Brain microvascular endothelial cell (primary cell): ENCODE measurements around the gene DHRS7C.

Experiments used
- DNase-seq: peaks from one replicate; pipeline ENCODE4 v3.0.0-alpha.2; 2020
- H3K27ac ChIP-seq: fragments of 250-450 bp; sonication (Bioruptor Pico); 2 replicates; pipeline ENCODE4 v1.5.1; 2020; ENCODE audit warnings: mild to moderate bottlenecking, moderate library complexity
- H3K27me3 ChIP-seq: fragments of 250-450 bp; sonication (Bioruptor Pico); replicated peaks from 2 replicates; pipeline ENCODE4 v1.5.1; 2020; ENCODE audit warnings: mild to moderate bottlenecking
- H3K36me3 ChIP-seq: fragments of 250-450 bp; sonication (Bioruptor Pico); replicated peaks from 2 replicates; pipeline ENCODE4 v1.5.1; 2020; ENCODE audit warnings: mild to moderate bottlenecking
- H3K4me3 ChIP-seq: 2 replicates; pipeline ENCODE4 v1.5.1; 2011; ENCODE audit warnings: low read depth, mild to moderate bottlenecking, control low read depth, low read length, moderate library complexity
- CTCF ChIP-seq: IDR thresholded peaks from 2 replicates; pipeline ENCODE4 v1.5.1; 2011; ENCODE audit warnings: low read depth, mild to moderate bottlenecking, moderate library complexity, low read length, control low read depth, inconsistent platforms; ENCODE audit errors: missing control alignments
- in situ Hi-C: cut with HindIII; loops from 2 replicates; pipeline ENCODE4 v1.10.0; 2017; ENCODE audit warnings: low sequenced_read_pairs, low pct_ligation_motif_present

Gene DHRS7C

GRCh38 chr17:9780552-9780951, 10.8 kb downstream of the DHRS7C start:
- TF ChIP-seq CTCF: no peak
- Histone ChIP-seq H3K27ac (no peak overlapping the region), H3K27me3 (no peaks in the 10 kb centered on the region), H3K36me3 (no peaks in the 10 kb centered on the region), H3K4me3 (no peak overlapping the region)
- in situ Hi-C loops: no loop called here
- DNase-seq: no peak

GRCh38 chr17:9776911-9777310, 14.5 kb downstream of the DHRS7C start:
- Histone ChIP-seq H3K4me3 (no peak overlapping the region), H3K27ac (no peak overlapping the region), H3K36me3 (no peaks in the 10 kb centered on the region), H3K27me3 (no peaks in the 10 kb centered on the region)
- in situ Hi-C loops: no loop called here
- TF ChIP-seq CTCF: no peak
- DNase-seq: no peak

GRCh38 chr17:9772658-9773057, 18.7 kb downstream of the DHRS7C start:
- no peak overlapping the region for H3K27ac ChIP-seq
- in situ Hi-C loops: no loop called here
- DNase-seq: no peak
- H3K36me3 ChIP-seq: no peaks in the 10 kb centered on the region
- no peak overlapping the region for H3K4me3 ChIP-seq
- TF ChIP-seq CTCF: no peak
- H3K27me3 ChIP-seq: no peaks in the 10 kb centered on the region

- Histone ChIP-seq H3K27ac (no peak overlapping the region), H3K36me3 (no peaks in the 10 kb centered on the region), H3K4me3 (no peak overlapping the region), H3K27me3 (no peaks in the 10 kb centered on the region)
- no peak for TF ChIP-seq CTCF
- DNase-seq: no peak
- in situ Hi-C loops: no loop called here
Measured at GRCh38 chr17:9771465-9771864, 19.9 kb downstream of the DHRS7C start.

GRCh38 chr17:9769036-9769695, 22.2 kb downstream of the DHRS7C start:
- H3K27ac ChIP-seq: no peak overlapping the region
- H3K27me3 ChIP-seq: no peaks in the 10 kb centered on the region
- DNase-seq: no peak
- H3K36me3 ChIP-seq: no peaks in the 10 kb centered on the region
- H3K4me3 ChIP-seq: no peak overlapping the region
- in situ Hi-C loops: no loop called here
- TF ChIP-seq CTCF: no peak

GRCh38 chr17:9768381-9768934, 22.9 kb downstream of the DHRS7C start:
- no peaks in the 10 kb centered on the region for H3K36me3 ChIP-seq
- no peaks in the 10 kb centered on the region for H3K27me3 ChIP-seq
- DNase-seq: no peak
- no peak overlapping the region for H3K27ac ChIP-seq
- no peak overlapping the region for H3K4me3 ChIP-seq
- in situ Hi-C loops: no loop called here
- peak; percentile 41 for TF ChIP-seq CTCF
